ENCODE data around the gene TIMD4.

The TIMD4 gene

GRCh38 chr5:156913355-156913718, 49.7 kb downstream of the TIMD4 start:
- DNase-seq (ENCODE audit: insufficient read length, low spot score) (no peak), FAIRE-seq (no peak)
- TF ChIP-seq POLR2A (IDR thresholded peaks at IDR 0.05; ENCODE audit: low read depth, low read length) = no peak

- no peak for FAIRE-seq
- no peak for DNase-seq (ENCODE audit: insufficient read length, low spot score)
- no peak for TF ChIP-seq POLR2A (IDR thresholded peaks at IDR 0.05; ENCODE audit: low read depth, low read length)
Observed at GRCh38 chr5:156912869-156913268, 50.2 kb downstream of the TIMD4 start.

- no peak for DNase-seq (ENCODE audit: insufficient read length, low spot score)
- FAIRE-seq = no peak
- TF ChIP-seq POLR2A (IDR thresholded peaks at IDR 0.05; ENCODE audit: low read depth, low read length) = no peak
Observed at GRCh38 chr5:156909180-156909579, 53.8 kb downstream of the TIMD4 start.

GRCh38 chr5:156907667-156908066, 55.4 kb downstream of the TIMD4 start:
- TF ChIP-seq POLR2A (IDR thresholded peaks at IDR 0.05; ENCODE audit: low read depth, low read length) = no peak
- DNase-seq (ENCODE audit: insufficient read length, low spot score) (no peak), FAIRE-seq (no peak)

GRCh38 chr5:156906807-156907206, 56.2 kb downstream of the TIMD4 start:
- TF ChIP-seq POLR2A (IDR thresholded peaks at IDR 0.05; ENCODE audit: low read depth, low read length) = no peak
- FAIRE-seq = no peak
- no peak for DNase-seq (ENCODE audit: insufficient read length, low spot score)

GRCh38 chr5:156896546-156896945, 66.5 kb downstream of the TIMD4 start:
- FAIRE-seq (no peak), DNase-seq (ENCODE audit: insufficient read length, low spot score) (no peak)
- TF ChIP-seq POLR2A (IDR thresholded peaks at IDR 0.05; ENCODE audit: low read depth, low read length) = no peak

- no peak for TF ChIP-seq POLR2A (IDR thresholded peaks at IDR 0.05; ENCODE audit: low read depth, low read length)
- no peak for FAIRE-seq
- no peak for DNase-seq (ENCODE audit: insufficient read length, low spot score)
Observed at GRCh38 chr5:156893517-156893916, 69.5 kb downstream of the TIMD4 start.

GRCh38 chr5:156892864-156893263, 70.2 kb downstream of the TIMD4 start:
- DNase-seq (ENCODE audit: insufficient read length, low spot score) (no peak), FAIRE-seq (no peak)
- TF ChIP-seq POLR2A (IDR thresholded peaks at IDR 0.05; ENCODE audit: low read depth, low read length) = no peak

- FAIRE-seq = no peak
- no peak for DNase-seq (ENCODE audit: insufficient read length, low spot score)
- TF ChIP-seq POLR2A (IDR thresholded peaks at IDR 0.05; ENCODE audit: low read depth, low read length) = no peak
Observed at GRCh38 chr5:156892223-156892622, 70.8 kb downstream of the TIMD4 start.

GRCh38 chr5:156888520-156888919, 74.5 kb downstream of the TIMD4 start:
- FAIRE-seq (no peak), DNase-seq (ENCODE audit: insufficient read length, low spot score) (no peak)
- TF ChIP-seq POLR2A (IDR thresholded peaks at IDR 0.05; ENCODE audit: low read depth, low read length) = no peak

- DNase-seq (ENCODE audit: insufficient read length, low spot score) = no peak
- TF ChIP-seq POLR2A (IDR thresholded peaks at IDR 0.05; ENCODE audit: low read depth, low read length) = no peak
- FAIRE-seq = no peak
Observed at GRCh38 chr5:156883316-156883875, 79.6 kb downstream of the TIMD4 start.

- no peak for DNase-seq (ENCODE audit: insufficient read length, low spot score)
- FAIRE-seq = no peak
- TF ChIP-seq POLR2A (IDR thresholded peaks at IDR 0.05; ENCODE audit: low read depth, low read length) = no peak
Observed at GRCh38 chr5:156879665-156880285, 83.3 kb downstream of the TIMD4 start.

- no peak for DNase-seq (ENCODE audit: insufficient read length, low spot score)
- no peak for TF ChIP-seq POLR2A (IDR thresholded peaks at IDR 0.05; ENCODE audit: low read depth, low read length)
- FAIRE-seq = no peak
Observed at GRCh38 chr5:156871212-156871611, 91.8 kb downstream of the TIMD4 start.

- DNase-seq (ENCODE audit: insufficient read length, low spot score) = no peak
- FAIRE-seq = no peak
- no peak for TF ChIP-seq POLR2A (IDR thresholded peaks at IDR 0.05; ENCODE audit: low read depth, low read length)
Observed at GRCh38 chr5:156870498-156870839, 92.6 kb downstream of the TIMD4 start.

Data from H54 (cell line).